Midbrain (tissue), 1 donor: ENCODE results near the gene ATG5.
"Not testable (repeated sequence)": the region's sequence is repeated elsewhere in the genome, so short reads cannot be mapped to it uniquely, and the experiment has no call there.

ENCODE experiments used
- DNase-seq: peaks from one replicate; lab custom pipeline; 2025; lab: John Stamatoyannopoulos, UW

The ATG5 gene

GRCh38 chr6:106309766-106310373, 15.7 kb downstream of the ATG5 start:
- DNase-seq: no peak

- DNase-seq: no peak
Measured at GRCh38 chr6:106308985-106309384, 16.6 kb downstream of the ATG5 start.

DNA sequence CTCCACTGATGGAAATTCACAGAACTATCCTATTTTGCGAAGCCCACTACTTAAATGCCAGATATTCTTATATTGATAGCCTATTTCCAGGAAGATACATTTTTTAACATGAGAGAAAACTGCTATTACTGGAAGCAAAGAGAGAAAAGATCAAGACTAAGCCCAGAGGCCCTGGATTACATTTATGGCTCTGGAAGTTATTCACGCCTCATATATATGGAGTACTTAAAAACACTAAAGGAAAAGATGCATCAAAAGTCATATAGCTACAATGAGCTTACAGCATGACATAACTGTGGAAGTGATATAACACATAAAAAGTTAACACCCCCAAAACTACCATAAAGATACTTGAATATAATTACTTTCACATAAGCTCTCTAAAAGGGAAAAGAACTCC, 19.8 kb downstream of the ATG5 start:
- no peak for DNase-seq

DNA sequence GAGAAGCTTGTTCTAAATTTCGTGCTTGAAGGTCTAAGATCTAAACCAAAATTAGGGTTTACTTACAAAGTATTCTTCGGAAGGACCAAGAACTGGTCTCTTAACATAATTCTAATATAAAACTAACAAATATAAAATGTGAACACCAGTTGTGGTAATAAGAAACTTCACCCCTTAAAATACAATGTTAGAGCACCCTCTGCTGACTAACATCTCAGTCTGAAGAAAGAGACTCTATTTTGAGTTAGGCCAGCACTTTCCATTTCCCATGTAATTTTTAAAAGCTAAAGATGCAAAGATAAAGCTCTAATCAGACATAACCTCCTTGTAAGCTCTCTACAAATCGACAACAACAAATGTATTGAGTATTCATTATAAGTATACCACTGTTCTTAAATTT, 24.6 kb downstream of the ATG5 start:
- DNase-seq: peak; percentile 34

GRCh38 chr6:106300020-106300780, 25.4 kb downstream of the ATG5 start:
- no peak for DNase-seq

DNA sequence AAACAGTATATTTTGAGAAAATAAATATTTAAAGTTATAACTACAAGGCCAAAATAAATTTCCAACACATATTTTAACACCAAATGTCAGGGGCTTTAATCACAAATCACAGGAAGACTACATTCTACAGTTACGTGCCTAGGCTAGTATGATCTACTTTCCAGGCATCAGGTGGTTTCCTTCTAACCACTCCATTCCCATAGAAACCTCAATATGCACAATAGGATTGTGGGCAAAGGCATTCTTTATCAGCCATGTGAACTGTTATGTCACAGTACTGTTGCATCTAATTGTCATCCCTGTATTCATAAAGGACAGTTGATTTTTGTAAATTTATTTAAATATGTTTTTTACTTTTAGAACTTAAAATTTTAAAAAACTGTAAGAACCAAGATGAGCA, 32.4 kb downstream of the ATG5 start:
- DNase-seq: no peak

DNA sequence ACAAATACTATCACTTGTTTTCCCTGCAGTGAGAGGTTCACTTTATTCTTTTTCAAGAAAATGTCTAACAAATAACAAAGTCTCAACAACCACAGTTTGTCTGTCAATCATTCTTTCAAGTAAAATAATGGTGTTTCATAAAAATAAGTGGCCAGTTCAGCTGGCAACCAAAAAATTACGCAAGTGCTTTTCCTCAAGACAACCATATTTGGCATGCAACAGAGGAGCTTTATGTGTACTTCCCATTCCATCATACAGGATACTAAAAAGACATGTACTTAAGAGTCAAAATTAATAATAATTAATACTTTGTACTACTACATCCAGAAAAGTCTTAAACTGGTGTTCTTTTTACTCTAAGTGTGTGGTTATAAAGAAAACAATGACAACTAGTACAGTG, 34.6 kb downstream of the ATG5 start:
- DNase-seq: no peak

DNA sequence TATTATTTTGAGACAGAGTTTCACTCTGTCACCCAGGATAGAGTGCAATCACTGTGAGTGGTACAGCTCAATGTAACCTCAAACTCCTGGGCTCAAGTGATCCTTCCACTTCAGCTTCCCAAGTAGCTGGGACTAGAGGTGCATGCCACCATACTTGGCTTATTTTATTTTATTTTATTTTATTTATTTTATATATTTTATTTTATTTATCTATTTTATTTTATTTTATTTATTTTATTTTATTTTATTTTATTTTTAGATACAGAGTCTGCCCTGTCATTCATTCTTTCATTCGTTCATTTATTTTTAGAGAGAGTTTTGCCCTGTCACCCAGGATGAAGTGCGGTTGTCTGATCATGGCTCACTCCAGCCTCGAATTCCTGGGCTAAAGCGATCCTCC, 35.5 kb downstream of the ATG5 start:
- no peak for DNase-seq

- DNase-seq: no peak
Measured at GRCh38 chr6:106287215-106287614, 38.3 kb downstream of the ATG5 start.

DNA sequence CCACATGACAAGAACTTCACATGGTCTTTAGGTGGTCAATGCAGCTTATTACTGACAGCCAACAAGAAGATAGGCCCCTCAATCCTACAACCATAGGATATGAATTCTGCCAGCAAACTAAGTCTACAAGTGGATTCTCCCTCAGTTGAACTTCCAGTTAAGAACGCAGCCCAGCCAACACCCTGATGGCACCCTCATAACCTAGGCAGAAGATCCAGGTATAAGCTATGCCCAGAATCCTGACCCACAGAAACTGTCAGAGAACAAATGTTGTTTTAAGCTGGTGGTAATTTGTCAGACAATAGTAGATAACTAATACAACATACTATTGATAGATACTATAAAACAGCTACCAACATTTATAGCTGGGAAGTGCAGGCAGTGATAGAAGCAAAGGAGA, 38.8 kb downstream of the ATG5 start:
- DNase-seq: no peak

DNA sequence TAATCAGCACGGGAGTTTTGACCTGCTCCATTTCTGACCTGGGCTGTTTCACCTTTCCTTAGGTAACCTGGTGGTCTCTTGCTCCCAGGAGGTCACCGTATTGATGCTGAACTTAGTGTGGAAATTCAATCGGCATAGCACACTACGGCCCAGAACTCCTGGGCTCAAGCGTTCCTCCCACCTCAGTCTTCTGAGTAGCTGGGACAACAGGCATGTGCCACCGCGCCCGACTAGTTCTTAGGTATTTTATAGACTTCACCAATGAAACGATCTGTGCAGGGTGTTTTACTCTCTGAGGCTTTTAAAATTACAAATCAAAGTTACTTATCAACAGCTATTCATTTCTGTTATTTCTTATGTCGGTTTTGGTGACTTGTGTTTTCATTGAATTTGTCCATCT, 42.1 kb downstream of the ATG5 start:
- DNase-seq: no peak

GRCh38 chr6:106281661-106282060, 43.9 kb downstream of the ATG5 start:
- no peak for DNase-seq

- no peak for DNase-seq
Measured at GRCh38 chr6:106281088-106281487, 44.5 kb downstream of the ATG5 start.

- DNase-seq: no peak
Measured at GRCh38 chr6:106279179-106279578, 46.4 kb downstream of the ATG5 start.

- no peak for DNase-seq
Measured at GRCh38 chr6:106275692-106276091, 49.9 kb downstream of the ATG5 start.

- no peak for DNase-seq
Measured at GRCh38 chr6:106273087-106273486, 52.5 kb downstream of the ATG5 start.

- no peak for DNase-seq
Measured at GRCh38 chr6:106272287-106272686, 53.3 kb downstream of the ATG5 start.

GRCh38 chr6:106270414-106270813, 55.1 kb downstream of the ATG5 start:
- no peak for DNase-seq

- not testable (repeated sequence) for DNase-seq
Measured at GRCh38 chr6:106269268-106269919, 56.2 kb downstream of the ATG5 start.

DNA sequence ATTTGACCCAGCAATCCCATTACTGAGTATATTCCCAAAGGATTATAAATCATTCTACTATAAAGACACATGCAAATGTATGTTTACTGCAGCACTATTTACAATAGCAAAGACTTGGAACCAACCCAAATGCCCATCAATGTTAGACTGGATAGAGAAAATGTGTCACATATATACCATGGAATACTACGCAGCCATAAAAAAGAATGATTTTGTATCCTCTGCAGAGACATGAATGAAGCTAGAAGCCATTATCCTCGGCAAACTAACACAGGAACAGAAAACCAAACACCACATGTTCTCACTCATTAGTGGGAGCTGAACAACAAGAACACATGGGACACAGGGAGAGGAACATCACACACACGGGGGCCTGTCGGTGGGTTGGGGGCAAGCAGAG, 57.1 kb downstream of the ATG5 start:
- DNase-seq: not testable (repeated sequence)

- DNase-seq: not testable (repeated sequence)
Measured at GRCh38 chr6:106264433-106264832, 61.1 kb downstream of the ATG5 start.

- not testable (repeated sequence) for DNase-seq
Measured at GRCh38 chr6:106259748-106260147, 65.8 kb downstream of the ATG5 start.

GRCh38 chr6:106258726-106259125, 66.8 kb downstream of the ATG5 start:
- no peak for DNase-seq
